AG08396 (cell line): Measurements from ENCODE around the gene MPV17.

ENCODE experiments used
- DNase-seq: peaks from one replicate; pipeline ENCODE4 v3.0.0; 2012; ENCODE audit warnings: low spot score, mixed read lengths

Gene MPV17

DNA sequence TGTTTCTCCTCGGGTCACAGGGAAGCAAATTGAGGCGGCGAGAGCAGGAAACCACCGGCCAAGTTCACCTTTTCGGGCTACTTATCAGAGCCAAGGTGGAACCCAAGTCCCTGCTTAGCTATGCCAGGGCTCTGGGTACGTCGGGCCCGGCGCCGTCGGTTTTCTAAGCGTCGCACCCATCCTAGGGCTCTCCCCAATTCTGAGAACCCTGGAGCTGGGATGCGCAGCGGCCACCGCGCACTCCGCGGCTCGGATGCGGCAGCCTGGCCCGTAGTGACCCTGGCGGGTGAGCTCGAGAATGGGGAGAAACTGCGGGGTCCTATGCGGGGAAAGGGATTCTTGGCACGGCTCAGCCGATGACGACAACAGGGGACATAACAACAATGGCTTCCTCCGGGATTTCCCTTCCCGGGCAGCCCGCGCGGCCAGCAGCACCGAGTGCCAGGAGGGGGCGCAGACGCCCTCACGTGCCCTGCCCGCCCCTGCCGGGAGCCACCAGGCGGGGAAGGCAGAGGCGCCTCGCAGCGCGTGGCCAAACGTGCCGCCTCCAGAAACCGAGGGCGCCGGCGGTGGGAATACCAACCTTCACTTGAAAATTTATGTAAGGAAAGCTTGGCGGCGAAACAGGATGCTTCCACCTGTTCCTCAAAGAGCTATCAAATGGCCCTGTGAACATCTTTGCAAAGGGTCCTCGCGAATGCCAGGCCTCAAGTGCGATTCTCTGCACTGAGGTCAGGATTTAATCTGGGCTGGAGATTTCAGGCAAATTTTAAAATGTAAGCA, 58.0 kb downstream of the MPV17 start:
- DNase-seq = peak; percentile 87

DNA sequence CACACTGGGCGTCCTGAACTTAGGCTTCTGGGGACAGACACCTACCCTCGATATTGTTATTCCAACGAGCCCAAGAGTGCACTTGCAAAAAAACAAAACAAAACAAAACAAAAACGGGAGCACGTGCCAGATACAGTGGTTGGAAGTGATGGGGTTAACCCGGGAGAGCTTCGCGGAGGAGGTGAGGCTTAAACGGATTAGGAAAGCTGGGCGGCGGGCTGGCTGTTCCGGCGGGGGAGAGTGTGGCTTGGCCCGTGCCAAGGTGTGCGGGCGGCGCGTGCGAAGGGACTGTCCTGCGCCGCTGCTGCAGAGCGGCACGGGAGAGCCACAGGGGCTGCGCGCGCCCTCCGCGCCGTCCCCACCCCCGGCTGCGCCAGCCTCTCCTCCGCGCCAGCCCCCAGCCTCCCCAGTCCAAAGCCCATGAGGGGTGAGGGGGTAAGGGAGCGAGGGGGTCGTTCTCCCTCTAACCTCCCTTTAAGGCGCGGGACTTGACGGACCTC, 58.6 kb downstream of the MPV17 start:
- no peak for DNase-seq

DNA sequence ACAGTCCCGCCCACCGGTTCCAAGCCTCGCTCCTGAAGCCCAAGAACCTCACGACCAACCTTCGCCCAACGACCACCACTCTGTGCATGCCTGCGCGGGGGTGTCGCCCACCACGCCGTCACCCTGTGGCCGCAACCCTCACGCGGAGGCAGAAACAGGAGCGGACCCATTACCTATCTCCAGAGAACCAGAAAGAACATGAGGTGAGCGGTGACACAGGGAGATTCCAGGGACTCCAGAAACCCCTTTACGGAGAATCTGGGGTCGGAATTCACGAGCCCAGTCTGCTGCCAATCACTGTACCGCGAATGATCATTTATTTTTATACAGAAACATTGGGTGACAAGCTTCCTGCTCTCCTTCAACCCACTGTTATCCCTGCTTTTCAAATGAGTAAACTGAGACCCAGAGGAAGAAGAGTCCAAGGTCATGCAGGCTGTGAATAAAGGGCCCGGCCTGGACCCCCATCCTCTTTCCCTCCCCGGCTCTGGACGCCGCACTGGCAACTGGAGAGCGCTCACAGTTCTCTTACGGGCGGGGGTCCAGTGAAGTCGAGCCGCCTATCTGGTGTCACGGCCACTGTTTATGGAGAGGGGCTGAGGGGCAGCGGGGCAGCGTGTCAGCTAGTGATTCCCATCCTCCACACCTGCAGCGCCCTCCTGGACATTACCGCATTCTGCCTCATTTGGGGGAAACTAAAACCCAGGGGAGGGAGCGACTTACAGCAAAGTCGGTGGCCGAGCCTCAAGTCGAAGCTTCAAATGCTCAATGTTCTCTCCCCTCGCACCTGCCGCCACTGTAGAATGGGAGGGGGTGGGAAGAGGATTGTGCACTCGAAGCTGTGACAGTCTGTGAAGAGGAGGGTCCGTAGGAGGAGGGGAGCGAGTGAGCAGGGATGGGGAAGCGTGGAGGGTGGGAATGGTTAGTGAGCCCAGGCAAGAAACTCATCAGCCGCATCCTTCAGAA, 59.3 kb downstream of the MPV17 start:
- no peak for DNase-seq

DNA sequence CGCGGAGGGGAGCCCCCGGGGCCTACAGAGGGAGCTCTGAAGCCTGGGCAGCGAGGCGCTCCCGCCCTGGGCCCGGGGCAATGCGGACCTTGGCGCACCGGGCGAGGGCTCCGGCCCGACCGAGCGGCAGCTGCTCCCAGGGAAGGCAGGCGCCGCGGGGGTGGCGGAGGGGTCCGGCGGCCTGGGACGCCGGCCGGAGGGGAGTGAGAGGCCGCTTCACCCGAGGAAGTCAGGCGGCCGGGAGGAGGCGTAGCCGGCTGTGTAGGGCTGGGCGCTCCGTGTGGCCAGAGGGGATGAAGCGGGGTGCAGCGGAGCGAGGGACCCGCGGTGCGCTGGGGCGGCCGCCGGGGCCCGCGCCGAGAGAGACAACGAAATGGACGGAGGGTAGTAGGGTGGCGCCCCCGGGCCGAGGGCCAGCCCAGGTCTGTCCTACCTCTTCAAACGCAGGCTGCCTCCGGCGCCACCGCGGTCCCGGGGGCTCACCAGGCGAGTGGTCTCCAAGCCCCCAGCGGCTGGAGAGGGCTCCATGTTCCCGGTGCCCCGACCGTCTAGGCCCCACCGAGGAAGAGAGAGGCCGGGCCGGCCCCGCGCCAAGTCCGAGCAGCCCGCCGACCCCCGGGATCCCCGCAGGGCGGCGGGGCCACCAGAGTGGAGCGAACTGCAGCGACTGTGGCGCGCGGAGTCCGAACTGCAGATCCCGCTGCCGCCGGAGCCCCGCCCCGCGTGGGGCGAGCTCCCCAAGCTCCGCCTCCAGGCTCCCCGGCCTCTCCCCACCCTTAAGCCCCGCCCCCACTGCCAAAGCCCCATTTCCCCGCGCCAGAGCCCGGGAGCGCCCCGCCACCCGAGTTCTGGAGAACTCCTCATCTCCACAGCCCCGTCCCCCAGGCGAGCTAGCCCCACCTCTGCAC, 60.3 kb downstream of the MPV17 start, which contains the start of gene SLC30A3:
SLC30A3 (minus strand) TSS at position 669 of the 908 bp plus-strand sequence; CDS start at position 528, 141 bp downstream.
- DNase-seq = peak; percentile 89

DNA sequence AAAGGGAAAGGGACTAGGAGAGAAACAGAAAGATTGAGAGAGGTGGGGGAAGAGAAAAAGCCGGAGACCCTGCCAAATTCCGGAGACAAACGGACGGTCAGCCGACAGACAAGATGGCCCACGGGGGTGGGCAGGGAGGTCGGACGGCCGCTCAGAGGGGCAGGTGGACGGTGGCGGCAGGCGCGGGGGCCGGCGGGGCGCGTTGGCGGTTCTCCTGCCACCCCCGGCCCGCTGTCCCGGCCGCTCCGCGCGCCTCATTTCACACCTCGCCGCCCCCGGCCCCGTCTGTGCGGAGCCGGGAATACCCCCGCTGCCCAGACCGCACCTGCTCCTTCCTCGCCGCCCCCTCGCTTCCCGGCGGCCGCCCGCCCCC, 61.0 kb downstream of the MPV17 start:
- DNase-seq = no peak

DNA sequence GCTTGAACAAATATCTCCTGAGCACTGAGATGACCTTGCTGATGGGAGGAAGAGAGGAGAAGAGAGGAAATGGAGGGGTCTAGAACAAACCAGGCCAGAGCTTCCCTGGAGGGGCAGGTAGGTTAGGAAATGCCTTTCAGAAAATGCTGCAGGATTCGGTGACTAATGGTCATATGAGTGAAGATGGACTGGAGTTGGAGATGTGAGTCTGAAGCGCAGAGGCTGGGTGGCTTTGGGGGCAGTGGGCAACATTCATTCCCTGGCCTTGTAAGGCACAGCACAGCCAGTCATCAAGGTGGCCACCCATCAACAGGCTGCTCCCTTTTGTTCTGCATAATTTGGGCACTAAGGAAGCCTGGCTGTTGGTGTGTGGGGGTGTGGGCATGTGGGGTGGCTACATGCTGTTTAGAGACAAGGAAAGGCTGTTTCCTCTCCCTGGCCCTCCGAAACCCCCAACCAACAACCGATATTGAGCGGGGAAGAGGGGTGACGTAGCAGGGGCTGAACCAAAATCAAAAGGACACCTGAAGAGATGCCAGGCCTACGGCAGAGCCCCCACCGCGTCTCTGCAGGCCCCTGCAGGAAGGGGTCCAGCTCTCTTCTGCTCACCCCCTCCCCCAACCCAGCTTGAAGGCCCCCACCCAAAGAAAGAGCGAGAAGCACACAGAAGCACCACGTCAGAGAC, 61.5 kb downstream of the MPV17 start:
- DNase-seq = no peak
